Osteoblast (primary cell): Measurements from ENCODE around the gene DOK7. TPM values are rescaled to one million over a fixed set of nuclear protein-coding genes. Genes with fewer than 3 reads are reported as not detected.

Source experiments
- DNase-seq: peaks from one replicate; pipeline ENCODE4 v3.0.0; 2011; ENCODE audit warnings: low spot score, mixed read lengths; ENCODE audit not compliant: insufficient read length; ENCODE audit errors: missing footprints
- H2AFZ ChIP-seq: 2 replicates; pipeline ENCODE4 v1.6.0; 2011; ENCODE audit warnings: mild to moderate bottlenecking, low read length
- H3K27ac ChIP-seq: 2 replicates; pipeline ENCODE4 v1.5.1; 2011; ENCODE audit warnings: mild to moderate bottlenecking, low read depth, low read length, moderate library complexity
- H3K27me3 ChIP-seq: 2 replicates; pipeline ENCODE4 v1.6.0; 2012; ENCODE audit warnings: mild to moderate bottlenecking, control low read depth, inconsistent platforms, low read length, moderate library complexity; ENCODE audit not compliant: insufficient read depth
- H3K36me3 ChIP-seq: 2 replicates; pipeline ENCODE4 v1.5.1; 2011; ENCODE audit warnings: mild to moderate bottlenecking, low read length, control low read depth, moderate library complexity; ENCODE audit not compliant: insufficient read depth
- H3K4me1 ChIP-seq: 2 replicates; pipeline ENCODE4 v1.5.1; 2011; ENCODE audit warnings: mild to moderate bottlenecking, low read length, control low read depth, moderate library complexity; ENCODE audit not compliant: insufficient read depth
- H3K4me2 ChIP-seq: 2 replicates; pipeline ENCODE4 v1.6.0; 2011; ENCODE audit warnings: mild to moderate bottlenecking, low read length; ENCODE audit not compliant: insufficient read depth
- H3K4me3 ChIP-seq: fragments of 200-600 bp; sonication (generic); 3 replicates; pipeline ENCODE4 v1.5.1; 2012; ENCODE audit warnings: mild to moderate bottlenecking, low read length, inconsistent platforms; ENCODE audit not compliant: insufficient read depth
- H3K79me2 ChIP-seq: 2 replicates; pipeline ENCODE4 v1.6.0; 2012; ENCODE audit warnings: mild to moderate bottlenecking, low read length, control low read depth, inconsistent platforms; ENCODE audit not compliant: insufficient read depth
- H3K9me3 ChIP-seq: 2 replicates; pipeline ENCODE4 v1.5.1; 2011; ENCODE audit warnings: low read depth, low read length, control low read depth
- H4K20me1 ChIP-seq: 2 replicates; pipeline ENCODE4 v1.6.0; 2012; ENCODE audit warnings: mild to moderate bottlenecking, low read length, control low read depth; ENCODE audit not compliant: insufficient read depth
- CTCF ChIP-seq: IDR thresholded peaks from 2 replicates; pipeline ENCODE4 v1.5.1; 2011; ENCODE audit warnings: mild to moderate bottlenecking, low read depth, low read length, moderate library complexity; ENCODE audit errors: extremely low read depth
- total RNA-seq: library from RNA; depleted of rRNA; stranded (reverse); fragments of >200 nt; gene quantifications from 2 replicates; pipeline ENCODE4 v1.2.3, GENCODE V29; 2012

Gene DOK7
- total RNA-seq, 1 donor = not detected

GRCh38 chr4:3421470-3421869, 41.6 kb upstream of the DOK7 start:
- no peak overlapping the region for H2AFZ ChIP-seq
- H3K27ac ChIP-seq = no peak overlapping the region
- no peak for DNase-seq
- no peaks in the 10 kb centered on the region for H3K9me3 ChIP-seq
- no peak for TF ChIP-seq CTCF
- H3K4me2 ChIP-seq = no peak overlapping the region
- no peaks in the 10 kb centered on the region for H3K79me2 ChIP-seq
- H3K4me3 ChIP-seq = no peak overlapping the region
- H4K20me1 ChIP-seq = no peaks in the 10 kb centered on the region
- no peaks in the 10 kb centered on the region for H3K27me3 ChIP-seq
- H3K4me1 ChIP-seq = no peaks in the 10 kb centered on the region
- H3K36me3 ChIP-seq = no peaks in the 10 kb centered on the region

GRCh38 chr4:3422241-3422801, 40.8 kb upstream of the DOK7 start:
- H4K20me1 ChIP-seq = no peaks in the 10 kb centered on the region
- no peak for DNase-seq
- no peak overlapping the region for H2AFZ ChIP-seq
- no peaks in the 10 kb centered on the region for H3K79me2 ChIP-seq
- no peak overlapping the region for H3K27ac ChIP-seq
- H3K9me3 ChIP-seq = no peaks in the 10 kb centered on the region
- H3K27me3 ChIP-seq = no peaks in the 10 kb centered on the region
- H3K4me1 ChIP-seq = no peaks in the 10 kb centered on the region
- no peak overlapping the region for H3K4me2 ChIP-seq
- TF ChIP-seq CTCF = no peak
- no peak overlapping the region for H3K4me3 ChIP-seq
- H3K36me3 ChIP-seq = no peaks in the 10 kb centered on the region

- H3K27ac ChIP-seq = no peak overlapping the region
- H3K4me3 ChIP-seq = no peak overlapping the region
- TF ChIP-seq CTCF = no peak
- no peak overlapping the region for H2AFZ ChIP-seq
- H3K36me3 ChIP-seq = no peaks in the 10 kb centered on the region
- no peaks in the 10 kb centered on the region for H3K4me1 ChIP-seq
- H3K79me2 ChIP-seq = no peaks in the 10 kb centered on the region
- no peaks in the 10 kb centered on the region for H3K9me3 ChIP-seq
- H3K27me3 ChIP-seq = no peaks in the 10 kb centered on the region
- H3K4me2 ChIP-seq = no peak overlapping the region
- DNase-seq = no peak
- H4K20me1 ChIP-seq = no peaks in the 10 kb centered on the region
Measured at GRCh38 chr4:3422808-3423297, 40.3 kb upstream of the DOK7 start.

GRCh38 chr4:3423406-3423805, 39.7 kb upstream of the DOK7 start:
- no peaks in the 10 kb centered on the region for H3K79me2 ChIP-seq
- no peak for DNase-seq
- no peaks in the 10 kb centered on the region for H3K4me1 ChIP-seq
- H4K20me1 ChIP-seq = no peaks in the 10 kb centered on the region
- H3K4me3 ChIP-seq = no peak overlapping the region
- H3K9me3 ChIP-seq = no peaks in the 10 kb centered on the region
- H3K36me3 ChIP-seq = no peaks in the 10 kb centered on the region
- no peak for TF ChIP-seq CTCF
- H3K27ac ChIP-seq = no peak overlapping the region
- no peak overlapping the region for H2AFZ ChIP-seq
- no peaks in the 10 kb centered on the region for H3K27me3 ChIP-seq
- H3K4me2 ChIP-seq = no peak overlapping the region
